GM23338 (cell line): ENCODE measurements around the gene FCER2.

Experiments used
- CREB1 ChIP-seq: fragments of 250-450 bp; sonication (Bioruptor Pico); IDR thresholded peaks from 2 replicates; pipeline ENCODE4 v1.5.0; 2020; ENCODE audit warnings: low read depth, mild to moderate bottlenecking, moderate library complexity
- EZH2 ChIP-seq: fragments of 200-600 bp; sonication (generic); IDR thresholded peaks from one replicate; pipeline ENCODE4 v1.8.0; 2017; ENCODE audit warnings: antibody characterized with exemption, mild to moderate bottlenecking, low read depth; ENCODE audit not compliant: unreplicated experiment
- EZH2phosphoT487 ChIP-seq: fragments of 200-600 bp; sonication (generic); IDR thresholded peaks from one replicate; pipeline ENCODE4 v1.8.1; 2018; ENCODE audit warnings: antibody characterized with exemption; ENCODE audit not compliant: unreplicated experiment
- JUNB ChIP-seq: IDR thresholded peaks from one replicate; pipeline ENCODE4 v1.6.1; 2016; ENCODE audit warnings: antibody characterized with exemption; ENCODE audit not compliant: unreplicated experiment
- POLR2AphosphoS5 ChIP-seq: IDR thresholded peaks from 2 replicates; pipeline ENCODE4 v1.6.1; 2016; ENCODE audit warnings: antibody characterized with exemption, low read depth
- ZNF114 ChIP-seq: fragments of 250-450 bp; sonication (Bioruptor Pico); IDR thresholded peaks from 2 replicates; pipeline ENCODE4 v1.5.0; 2020; ENCODE audit warnings: mild to moderate bottlenecking, moderate library complexity
- TF ChIP-seq, protein P1 (sequence below): IDR thresholded peaks from one replicate; pipeline ENCODE4 v1.6.1; 2018; ENCODE audit warnings: antibody characterized with exemption; ENCODE audit not compliant: unreplicated experiment
- TF ChIP-seq, protein P2 (sequence below), 2 experiments: fragments of 200-600 bp in 1 of 2; sonication (generic) in 1 of 2; conservative IDR thresholded peaks; 2 replicates each; pipeline versions ENCODE4 v1.5.1 to v1.6.1; 2016 to 2017; ENCODE audit warnings: antibody characterized with exemption in 2 of 2, low read depth in 2 of 2, mild to moderate bottlenecking in 2 of 2, moderate library complexity in 1 of 2

DNA sequence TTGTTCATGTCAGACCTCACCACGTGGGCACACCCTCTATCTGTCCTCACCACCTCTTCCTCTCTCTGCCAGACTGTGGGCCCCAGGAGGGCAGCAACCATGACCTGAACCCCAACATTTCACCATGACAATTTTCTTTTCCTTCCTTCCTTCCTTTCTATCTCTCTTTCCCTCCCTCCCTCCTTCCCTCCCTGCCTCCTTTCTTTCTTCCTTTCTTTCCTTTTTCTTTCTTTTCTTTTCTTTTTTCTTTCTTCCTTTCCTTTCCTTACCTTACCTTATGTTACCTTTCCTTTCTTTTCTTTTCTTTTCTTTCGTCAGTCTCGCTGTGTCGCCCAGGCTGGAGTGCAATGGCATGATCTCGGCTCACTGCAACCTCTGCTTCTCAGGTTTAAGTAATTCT lies 8.7 kb upstream of the FCER2 start:
- TF ChIP-seq, protein P1, sequence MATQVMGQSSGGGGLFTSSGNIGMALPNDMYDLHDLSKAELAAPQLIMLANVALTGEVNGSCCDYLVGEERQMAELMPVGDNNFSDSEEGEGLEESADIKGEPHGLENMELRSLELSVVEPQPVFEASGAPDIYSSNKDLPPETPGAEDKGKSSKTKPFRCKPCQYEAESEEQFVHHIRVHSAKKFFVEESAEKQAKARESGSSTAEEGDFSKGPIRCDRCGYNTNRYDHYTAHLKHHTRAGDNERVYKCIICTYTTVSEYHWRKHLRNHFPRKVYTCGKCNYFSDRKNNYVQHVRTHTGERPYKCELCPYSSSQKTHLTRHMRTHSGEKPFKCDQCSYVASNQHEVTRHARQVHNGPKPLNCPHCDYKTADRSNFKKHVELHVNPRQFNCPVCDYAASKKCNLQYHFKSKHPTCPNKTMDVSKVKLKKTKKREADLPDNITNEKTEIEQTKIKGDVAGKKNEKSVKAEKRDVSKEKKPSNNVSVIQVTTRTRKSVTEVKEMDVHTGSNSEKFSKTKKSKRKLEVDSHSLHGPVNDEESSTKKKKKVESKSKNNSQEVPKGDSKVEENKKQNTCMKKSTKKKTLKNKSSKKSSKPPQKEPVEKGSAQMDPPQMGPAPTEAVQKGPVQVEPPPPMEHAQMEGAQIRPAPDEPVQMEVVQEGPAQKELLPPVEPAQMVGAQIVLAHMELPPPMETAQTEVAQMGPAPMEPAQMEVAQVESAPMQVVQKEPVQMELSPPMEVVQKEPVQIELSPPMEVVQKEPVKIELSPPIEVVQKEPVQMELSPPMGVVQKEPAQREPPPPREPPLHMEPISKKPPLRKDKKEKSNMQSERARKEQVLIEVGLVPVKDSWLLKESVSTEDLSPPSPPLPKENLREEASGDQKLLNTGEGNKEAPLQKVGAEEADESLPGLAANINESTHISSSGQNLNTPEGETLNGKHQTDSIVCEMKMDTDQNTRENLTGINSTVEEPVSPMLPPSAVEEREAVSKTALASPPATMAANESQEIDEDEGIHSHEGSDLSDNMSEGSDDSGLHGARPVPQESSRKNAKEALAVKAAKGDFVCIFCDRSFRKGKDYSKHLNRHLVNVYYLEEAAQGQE: no peak
- TF ChIP-seq, protein P2, sequence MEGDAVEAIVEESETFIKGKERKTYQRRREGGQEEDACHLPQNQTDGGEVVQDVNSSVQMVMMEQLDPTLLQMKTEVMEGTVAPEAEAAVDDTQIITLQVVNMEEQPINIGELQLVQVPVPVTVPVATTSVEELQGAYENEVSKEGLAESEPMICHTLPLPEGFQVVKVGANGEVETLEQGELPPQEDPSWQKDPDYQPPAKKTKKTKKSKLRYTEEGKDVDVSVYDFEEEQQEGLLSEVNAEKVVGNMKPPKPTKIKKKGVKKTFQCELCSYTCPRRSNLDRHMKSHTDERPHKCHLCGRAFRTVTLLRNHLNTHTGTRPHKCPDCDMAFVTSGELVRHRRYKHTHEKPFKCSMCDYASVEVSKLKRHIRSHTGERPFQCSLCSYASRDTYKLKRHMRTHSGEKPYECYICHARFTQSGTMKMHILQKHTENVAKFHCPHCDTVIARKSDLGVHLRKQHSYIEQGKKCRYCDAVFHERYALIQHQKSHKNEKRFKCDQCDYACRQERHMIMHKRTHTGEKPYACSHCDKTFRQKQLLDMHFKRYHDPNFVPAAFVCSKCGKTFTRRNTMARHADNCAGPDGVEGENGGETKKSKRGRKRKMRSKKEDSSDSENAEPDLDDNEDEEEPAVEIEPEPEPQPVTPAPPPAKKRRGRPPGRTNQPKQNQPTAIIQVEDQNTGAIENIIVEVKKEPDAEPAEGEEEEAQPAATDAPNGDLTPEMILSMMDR (conservative IDR thresholded peaks at IDR 0.05; ENCODE audit: low read depth in 2 of 2): no peak
- TF ChIP-seq EZH2 (no peak), POLR2AphosphoS5 (no peak), ZNF114 (no peak), EZH2phosphoT487 (no peak), CREB1 (no peak), JUNB (no peak)
